ENCODE measurements around the gene HSP90AA1. TPM values are rescaled to one million over a fixed set of nuclear protein-coding genes. Genes with fewer than 3 reads are reported as not detected.

The HSP90AA1 gene
- total RNA-seq, 2 donors from 2014 or later, result 411 to 457 TPM

- Histone ChIP-seq H3K27me3 (no peaks in the 10 kb centered on the region), H3K27ac (no peak overlapping the region), H3K4me3 (no peak overlapping the region), H3K4me1 (no peaks in the 10 kb centered on the region), H3K9me3 (no peaks in the 10 kb centered on the region), H3K36me3 (peaks cover 2% of the 10 kb centered on the region)
- no peak for TF ChIP-seq CTCF (IDR thresholded peaks at IDR 0.05)
- no peak for DNase-seq (ENCODE audit: low spot score)
Observed at GRCh38 chr14:102057480-102058114, 29.2 kb downstream of the HSP90AA1 start.

DNA sequence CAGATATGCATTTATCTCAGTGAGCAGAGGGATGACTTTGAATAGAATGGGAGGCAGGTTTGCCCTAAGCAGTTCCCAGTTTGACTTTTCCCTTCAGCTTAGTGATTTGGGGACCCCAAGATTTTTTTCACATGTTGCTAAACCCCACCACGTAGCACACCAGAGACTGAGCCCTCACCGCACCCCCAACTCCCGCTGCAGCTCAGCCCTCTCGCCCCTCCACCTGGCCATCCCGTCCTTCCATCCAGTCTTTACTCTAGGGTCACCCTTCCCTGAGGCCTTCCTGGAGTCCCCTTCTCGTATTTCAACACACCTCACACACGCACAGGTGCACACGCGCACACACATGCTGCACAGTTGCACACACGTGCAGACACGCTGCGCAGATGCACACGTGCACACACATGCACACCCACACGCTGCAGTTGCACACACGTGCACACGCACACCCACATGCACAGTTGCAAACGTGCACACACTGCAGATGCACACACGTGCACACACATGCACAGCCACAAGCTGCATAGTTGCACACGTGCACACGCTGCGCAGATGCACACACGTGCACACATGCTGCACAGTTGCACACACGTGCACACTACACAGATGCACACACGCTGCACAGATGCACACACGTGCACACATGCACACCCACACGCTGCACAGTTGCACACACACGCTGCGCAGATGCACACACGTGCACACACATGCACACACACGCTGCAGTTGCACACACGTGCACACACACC is 30.0 kb downstream of the HSP90AA1 start:
- H3K4me1 ChIP-seq, result no peaks in the 10 kb centered on the region
- no peak overlapping the region for H3K27ac ChIP-seq
- H3K27me3 ChIP-seq, result no peaks in the 10 kb centered on the region
- TF ChIP-seq CTCF (IDR thresholded peaks at IDR 0.05), result no peak
- H3K9me3 ChIP-seq, result no peaks in the 10 kb centered on the region
- peaks cover 9% of the 10 kb centered on the region for H3K36me3 ChIP-seq
- DNase-seq (ENCODE audit: low spot score), result no peak
- no peak overlapping the region for H3K4me3 ChIP-seq

GRCh38 chr14:102055181-102055901 is 31.5 kb downstream of the HSP90AA1 start:
- H3K27ac ChIP-seq, result no peak overlapping the region
- TF ChIP-seq CTCF (IDR thresholded peaks at IDR 0.05), result no peak
- no peaks in the 10 kb centered on the region for H3K27me3 ChIP-seq
- DNase-seq (ENCODE audit: low spot score), result no peak
- H3K36me3 ChIP-seq, result peaks cover 24% of the 10 kb centered on the region
- H3K9me3 ChIP-seq, result no peaks in the 10 kb centered on the region
- no peak overlapping the region for H3K4me3 ChIP-seq
- no peaks in the 10 kb centered on the region for H3K4me1 ChIP-seq

- Histone ChIP-seq H3K27me3 (no peaks in the 10 kb centered on the region), H3K36me3 (peaks cover 52% of the 10 kb centered on the region), H3K27ac (no peak overlapping the region), H3K4me3 (no peak overlapping the region), H3K9me3 (no peaks in the 10 kb centered on the region), H3K4me1 (no peaks in the 10 kb centered on the region)
- no peak for DNase-seq (ENCODE audit: low spot score)
- no peak for TF ChIP-seq CTCF (IDR thresholded peaks at IDR 0.05)
Observed at GRCh38 chr14:102052522-102052921, 34.3 kb downstream of the HSP90AA1 start.

DNA sequence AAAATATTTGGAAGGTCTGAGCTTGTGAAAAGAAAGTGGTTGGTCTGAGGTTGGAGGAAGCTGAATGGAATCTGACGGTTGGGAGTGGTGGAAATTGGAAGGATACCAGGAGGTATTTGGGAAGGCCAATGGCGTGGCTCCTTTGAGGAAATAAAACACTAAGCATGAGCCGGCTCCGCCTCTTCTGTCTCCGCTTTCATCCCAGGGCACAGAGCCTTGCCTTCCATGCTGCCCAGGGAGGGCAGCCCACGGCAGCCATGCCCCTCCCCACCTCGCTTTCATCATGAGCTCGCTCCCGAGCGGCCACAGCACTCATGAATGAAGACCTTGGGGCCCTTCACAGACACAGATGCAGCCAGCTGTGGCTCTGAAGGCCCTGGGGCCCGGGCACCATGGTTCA is 36.2 kb downstream of the HSP90AA1 start:
- no peak overlapping the region for H3K4me3 ChIP-seq
- peaks cover 60% of the 10 kb centered on the region for H3K36me3 ChIP-seq
- peaks cover 0 to 14% of the 10 kb centered on the region in 2 donors for H3K4me1 ChIP-seq
- H3K27me3 ChIP-seq, result no peaks in the 10 kb centered on the region
- H3K9me3 ChIP-seq, result no peaks in the 10 kb centered on the region
- no peak for DNase-seq (ENCODE audit: low spot score)
- no peak for TF ChIP-seq CTCF (IDR thresholded peaks at IDR 0.05)
- H3K27ac ChIP-seq, result no peak overlapping the region

Data from right atrium auricular region (tissue), 2 donors.